HEK293T (cell line): ENCODE data around the gene TNFRSF21.

Experiments used
- CTCF ChIA-PET: fragments of 350-600 bp; formaldehyde crosslinking; extraction: SDS; loops from one replicate; lab custom pipeline; 2021; ENCODE audit warnings: antibody characterized with exemption, inconsistent platforms; lab: Yijun Ruan, JAX
- POLR2A ChIA-PET: fragments of 350-600 bp; formaldehyde crosslinking; extraction: SDS; loops from one replicate; lab custom pipeline; 2020; ENCODE audit warnings: antibody characterized with exemption, inconsistent platforms; lab: Yijun Ruan, JAX
- DNase-seq: peaks from one replicate; pipeline ENCODE4 v3.0.0; 2012; ENCODE audit warnings: mixed read lengths; ENCODE audit errors: extremely low spot score
- ARNT ChIP-seq: fragments of 450-650 bp; IDR thresholded peaks from 2 replicates; pipeline ENCODE4 v1.6.1; 2017; ENCODE audit warnings: mild to moderate bottlenecking
- BHLHE40 ChIP-seq: fragments of 450-650 bp; IDR thresholded peaks from 2 replicates; pipeline ENCODE4 v1.6.1; 2016; ENCODE audit warnings: mild to moderate bottlenecking, moderate library complexity, borderline replicate concordance
- CTBP1 ChIP-seq: fragments of 450-650 bp; IDR thresholded peaks from 2 replicates; pipeline ENCODE4 v1.6.1; 2016; ENCODE audit warnings: borderline replicate concordance
- ELF4 ChIP-seq: fragments of 450-650 bp; IDR thresholded peaks from 2 replicates; pipeline ENCODE4 v1.6.1; 2017; ENCODE audit warnings: antibody characterized with exemption
- FOXA1 ChIP-seq: fragments of 450-650 bp; IDR thresholded peaks from 2 replicates; pipeline ENCODE4 v1.6.1; 2016; ENCODE audit warnings: mild to moderate bottlenecking
- FOXK2 ChIP-seq: fragments of 450-650 bp; IDR thresholded peaks from 2 replicates; pipeline ENCODE4 v1.6.1; 2016; ENCODE audit warnings: mild to moderate bottlenecking
- FOXM1 ChIP-seq: fragments of 450-650 bp; IDR thresholded peaks from 2 replicates; pipeline ENCODE4 v1.6.1; 2017; ENCODE audit warnings: mild to moderate bottlenecking, borderline replicate concordance
- HDGF ChIP-seq: fragments of 450-650 bp; IDR thresholded peaks from 2 replicates; pipeline ENCODE4 v1.6.1; 2017; ENCODE audit warnings: antibody characterized with exemption, borderline replicate concordance
- L3MBTL2 ChIP-seq: fragments of 450-650 bp; conservative IDR thresholded peaks from 2 replicates; pipeline ENCODE4 v1.6.1; 2016; ENCODE audit warnings: mild to moderate bottlenecking
- LEF1 ChIP-seq: fragments of 450-650 bp; IDR thresholded peaks from 2 replicates; pipeline ENCODE4 v1.6.1; 2017; ENCODE audit warnings: mild to moderate bottlenecking, borderline replicate concordance
- NFRKB ChIP-seq: fragments of 450-650 bp; IDR thresholded peaks from 2 replicates; pipeline ENCODE4 v1.6.1; 2016; ENCODE audit warnings: mild to moderate bottlenecking, moderate library complexity
- PKNOX1 ChIP-seq: fragments of 450-650 bp; IDR thresholded peaks from 2 replicates; pipeline ENCODE4 v1.6.1; 2016
- SP1 ChIP-seq: fragments of 450-650 bp; IDR thresholded peaks from 2 replicates; pipeline ENCODE4 v1.6.1; 2017
- SUZ12 ChIP-seq: fragments of 450-650 bp; IDR thresholded peaks from 2 replicates; pipeline ENCODE4 v1.6.1; 2016; ENCODE audit warnings: mild to moderate bottlenecking
- TARDBP ChIP-seq: fragments of 450-650 bp; IDR thresholded peaks from 2 replicates; pipeline ENCODE4 v1.6.1; 2016
- ZNF384 ChIP-seq: fragments of 450-650 bp; IDR thresholded peaks from 2 replicates; pipeline ENCODE4 v1.6.1; 2016

TNFRSF21 gene

GRCh38 chr6:47202644-47203205, 107.0 kb downstream of the TNFRSF21 start:
- CTCF ChIA-PET: no interaction called here
- no peak for DNase-seq
- TF ChIP-seq SP1 (no peak), FOXK2 (no peak), PKNOX1 (no peak), NFRKB (no peak), FOXM1 (no peak), LEF1 (no peak), HDGF (no peak), TARDBP (no peak), ARNT (no peak), ELF4 (no peak), CTBP1 (no peak), FOXA1 (no peak), BHLHE40 (no peak), SUZ12 (no peak), ZNF384 (no peak), L3MBTL2 (no peak)
- POLR2A ChIA-PET: no interaction called here

GRCh38 chr6:47200536-47201334, 109.0 kb downstream of the TNFRSF21 start:
- CTCF ChIA-PET: no interaction called here
- TF ChIP-seq ELF4: no peak
- TF ChIP-seq SUZ12: no peak
- no peak for TF ChIP-seq CTBP1
- no peak for TF ChIP-seq LEF1
- DNase-seq: no peak
- POLR2A ChIA-PET: no interaction called here

GRCh38 chr6:47197682-47198640, 111.7 kb downstream of the TNFRSF21 start:
- TF ChIP-seq FOXM1 (no peak), ELF4 (no peak), L3MBTL2 (no peak), BHLHE40 (no peak), LEF1 (no peak), SUZ12 (no peak), ARNT (no peak), CTBP1 (no peak), NFRKB (no peak), SP1 (no peak), PKNOX1 (no peak), ZNF384 (no peak)
- ChIA-PET CTCF (no interaction called here), POLR2A (no interaction called here)
- no peak for DNase-seq

GRCh38 chr6:47196113-47196512, 113.6 kb downstream of the TNFRSF21 start:
- ChIA-PET POLR2A (no interaction called here), CTCF (no interaction called here)
- no peak for DNase-seq
- no peak for TF ChIP-seq TARDBP
- no peak for TF ChIP-seq FOXA1
- TF ChIP-seq SUZ12: no peak
- no peak for TF ChIP-seq PKNOX1
- no peak for TF ChIP-seq FOXK2
- no peak for TF ChIP-seq NFRKB
- no peak for TF ChIP-seq FOXM1
- no peak for TF ChIP-seq HDGF
- no peak for TF ChIP-seq LEF1
- TF ChIP-seq BHLHE40: no peak
- no peak for TF ChIP-seq ZNF384
- TF ChIP-seq L3MBTL2: no peak
- TF ChIP-seq ARNT: no peak
- no peak for TF ChIP-seq SP1

GRCh38 chr6:47195011-47195650, 114.6 kb downstream of the TNFRSF21 start:
- no peak for TF ChIP-seq BHLHE40
- no peak for TF ChIP-seq NFRKB
- TF ChIP-seq TARDBP: no peak
- TF ChIP-seq FOXK2: no peak
- TF ChIP-seq L3MBTL2: no peak
- no peak for TF ChIP-seq HDGF
- no peak for TF ChIP-seq FOXA1
- no peak for TF ChIP-seq ARNT
- no peak for TF ChIP-seq PKNOX1
- TF ChIP-seq SUZ12: no peak
- no peak for TF ChIP-seq FOXM1
- TF ChIP-seq LEF1: no peak
- no peak for TF ChIP-seq CTBP1
- TF ChIP-seq ELF4: no peak
- no peak for TF ChIP-seq ZNF384
- TF ChIP-seq SP1: no peak
- no peak for DNase-seq
- ChIA-PET POLR2A (no interaction called here), CTCF (no interaction called here)
